B cell (primary cell): ENCODE data around the gene SRPK1. TPM values are rescaled to one million over a fixed set of nuclear protein-coding genes. Genes with fewer than 3 reads are reported as not detected.

Experiments
- ATAC-seq: fragments of 200-7000 bp; cut with Tn5 transposase; one replicate; pipeline ENCODE4 v1.10.0; 2021; ENCODE audit warnings: low read depth, mild to moderate bottlenecking, moderate number of reproducible peaks, moderate library complexity
- CTCF ChIA-PET: fragments of 350-600 bp; sonication (Branson Sonifier 250); formaldehyde crosslinking; loops from one replicate; lab custom pipeline; 2021; ENCODE audit warnings: antibody characterized with exemption, inconsistent platforms; lab: Charles Lee
- POLR2A ChIA-PET: fragments of 350-600 bp; sonication (Branson Sonifier 250); formaldehyde crosslinking; loops from one replicate; lab custom pipeline; 2021; ENCODE audit warnings: antibody characterized with exemption; lab: Charles Lee
- DNase-seq: peaks from one replicate; pipeline ENCODE4 v3.0.0; 2013
- H2AFZ ChIP-seq: 2 replicates; pipeline ENCODE4 v1.6.1; 2012; ENCODE audit warnings: mild to moderate bottlenecking, low read depth, low read length; ENCODE audit not compliant: insufficient read depth, poor library complexity, severe bottlenecking
- H3K27ac ChIP-seq, 2 donors: 1 replicate in 1 of 2; 2 replicates in 1 of 2; pipeline ENCODE4 v1.5.1; 2012 to 2013; ENCODE audit warnings: low read length in 2 of 2, mild to moderate bottlenecking in 2 of 2, moderate library complexity in 1 of 2
- H3K27me3 ChIP-seq, 4 experiments: fragments of 200-600 bp in 1 of 4; sonication (generic) in 1 of 4; replicated peaks in 1 of 4; 1 replicate in 2 of 4; 2 replicates in 2 of 4; pipeline versions ENCODE4 v1.6.1 to v1.7.0; 2013 to 2016; ENCODE audit warnings: low read length in 3 of 4, mild to moderate bottlenecking in 2 of 4, mixed read lengths in 1 of 4, moderate library complexity in 1 of 4; ENCODE audit not compliant: insufficient read depth in 4 of 4, control insufficient read depth in 3 of 4; ENCODE audit errors: control extremely low read depth in 1 of 4
- H3K36me3 ChIP-seq, 2 experiments: replicated peaks in 1 of 2; 1 replicate in 1 of 2; 2 replicates in 1 of 2; pipeline versions ENCODE4 v1.6.1 to v1.7.1; 2013; ENCODE audit warnings: low read length in 1 of 2; ENCODE audit not compliant: insufficient read depth in 2 of 2, control insufficient read depth in 1 of 2; ENCODE audit errors: control extremely low read depth in 1 of 2, extremely low read depth in 1 of 2
- H3K4me1 ChIP-seq, 2 donors: fragments of 200-600 bp in 1 of 2; sonication (generic) in 1 of 2; 1 replicate in 1 of 2; 2 replicates in 1 of 2; pipeline versions ENCODE4 v1.5.1 to v1.6.1; 2013 to 2017; ENCODE audit warnings: low read length in 2 of 2; ENCODE audit not compliant: control insufficient read depth in 2 of 2, insufficient read depth in 2 of 2
- H3K4me2 ChIP-seq: replicated peaks from 2 replicates; pipeline ENCODE3; 2012; ENCODE audit warnings: mild to moderate bottlenecking, low read depth, low read length; ENCODE audit not compliant: poor library complexity, severe bottlenecking
- H3K4me3 ChIP-seq, 5 experiments: fragments of 200-600 bp in 1 of 5; sonication (generic) in 1 of 5; 1 replicate in 3 of 5; 2 replicates in 2 of 5; pipeline versions ENCODE4 v1.5.1 to v1.7.0; 2011 to 2016; ENCODE audit warnings: low read length in 4 of 5, mild to moderate bottlenecking in 4 of 5, low read depth in 2 of 5, control low read depth in 1 of 5, moderate library complexity in 1 of 5; ENCODE audit not compliant: insufficient read depth in 1 of 5; ENCODE audit errors: control extremely low read depth in 1 of 5, extremely low read depth in 1 of 5
- H3K79me2 ChIP-seq: fragments of 200-600 bp; sonication (generic); one replicate; pipeline ENCODE4 v1.6.0; 2016; ENCODE audit warnings: low read length; ENCODE audit not compliant: control insufficient read depth, insufficient read depth
- H3K9ac ChIP-seq: fragments of 200-600 bp; sonication (generic); 2 replicates; pipeline ENCODE4 v1.6.1; 2017; ENCODE audit warnings: mild to moderate bottlenecking, low read length, moderate library complexity
- H3K9me3 ChIP-seq, 3 donors: one replicate each; pipeline versions ENCODE4 v1.6.1 to v1.7.1; 2013; ENCODE audit warnings: low read length in 2 of 3; ENCODE audit not compliant: control insufficient read depth in 2 of 3, insufficient read depth in 1 of 3; ENCODE audit errors: control extremely low read depth in 1 of 3
- H4K20me1 ChIP-seq: 2 replicates; pipeline ENCODE4 v1.6.0; 2012; ENCODE audit warnings: mild to moderate bottlenecking, low read length; ENCODE audit not compliant: insufficient read depth, control insufficient read depth, poor library complexity, severe bottlenecking
- H3K27ac Mint-ChIP-seq: one replicate; pipeline ENCODE4 v1.8.0; 2021; ENCODE audit warnings: mixed read lengths
- H3K27me3 Mint-ChIP-seq: one replicate; pipeline ENCODE4 v1.8.0; 2021; ENCODE audit warnings: mixed read lengths
- H3K4me1 Mint-ChIP-seq: one replicate; pipeline ENCODE4 v1.8.0; 2021; ENCODE audit warnings: mixed read lengths
- H3K4me3 Mint-ChIP-seq: one replicate; pipeline ENCODE4 v1.8.0; 2021; ENCODE audit warnings: mixed read lengths
- H3K9me3 Mint-ChIP-seq: one replicate; pipeline ENCODE4 v1.8.0; 2022; ENCODE audit warnings: mixed read lengths; ENCODE audit not compliant: insufficient read depth
- EZH2 ChIP-seq: IDR thresholded peaks from 2 replicates; pipeline ENCODE4 v1.6.1; 2012; ENCODE audit warnings: borderline replicate concordance, low read depth, mild to moderate bottlenecking, moderate library complexity, low read length; ENCODE audit not compliant: insufficient read depth, poor library complexity, severe bottlenecking
- WGBS: methylation state at CpG from one replicate; pipeline ENCODE4 v1.1.5; 2013; ENCODE audit warnings: missing lambda C conversion rate; ENCODE audit not compliant: insufficient coverage; 5-methylcytosine and 5-hydroxymethylcytosine counted together
- intact Hi-C: fragments of 100-400 bp; cut with micrococcal nuclease; formaldehyde crosslinking; loops from one replicate; pipeline ENCODE4 v1.10.0; 2022
- polyA plus RNA-seq: library from polyadenylated mRNA; depleted of rRNA; stranded (reverse); fragments of >200 nt; gene quantifications from 2 replicates; pipeline ENCODE4 v1.2.3, GENCODE V29; 2012
- total RNA-seq, 2 donors: library from RNA; stranded (reverse); fragments of 120-200 nt in 1 of 2; gene quantifications; 1 replicate in 1 of 2; 2 replicates in 1 of 2; pipeline versions ENCODE4 v1.2.3 to v1.2.4, GENCODE V29; 2013 to 2022
- TF ChIP-seq, protein P1 (sequence below): fragments of 200-600 bp; IDR thresholded peaks from one replicate; pipeline ENCODE4 v1.8.0; 2022; ENCODE audit warnings: antibody characterized with exemption, mild to moderate bottlenecking

SRPK1 gene
- total and polyA plus RNA-seq, 2 donors (not counting 1 experiment from before 2014, with no cell fraction given): 9.7 to 53.3 TPM

DNA sequence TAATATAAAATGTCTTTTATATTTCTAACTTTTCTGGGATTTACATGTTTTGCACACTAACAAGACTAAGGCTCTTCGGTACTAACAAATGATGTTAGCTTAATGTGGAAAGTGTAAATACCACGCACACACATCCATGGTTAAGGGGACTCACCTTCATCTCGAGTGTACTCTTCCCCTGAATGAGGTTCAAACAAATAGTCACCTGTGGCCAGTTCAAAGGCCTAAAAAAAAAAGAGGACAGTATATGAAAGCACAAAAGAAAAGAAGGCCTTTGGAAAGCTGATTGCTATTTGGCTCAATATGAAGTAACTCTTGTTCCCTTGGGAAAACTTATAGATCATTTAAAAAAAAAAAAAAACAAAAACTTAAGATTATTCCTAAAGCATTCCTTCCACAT, 78.5 kb downstream of the SRPK1 start:
- DNase-seq: no peak
- intact Hi-C loops: no loop called here
- Histone ChIP-seq H3K79me2 (no peaks in the 10 kb centered on the region), H3K9ac (no peak overlapping the region), H4K20me1 (no peaks in the 10 kb centered on the region), H3K36me3 (peaks cover 7 to 27% of the 10 kb centered on the region in 2 experiments), H3K27me3 (no peaks in the 10 kb centered on the region), H3K4me3 (no peak overlapping the region), H3K27ac (no peak overlapping the region), H3K4me2 (no peak overlapping the region), H2AFZ (no peak overlapping the region), H3K9me3 (no peaks in the 10 kb centered on the region), H3K4me1 (no peaks in the 10 kb centered on the region)
- Mint-ChIP-seq H3K4me3 (no peak overlapping the region), H3K9me3 (no peaks in the 10 kb centered on the region), H3K27me3 (no peaks in the 10 kb centered on the region), H3K4me1 (no peaks in the 10 kb centered on the region), H3K27ac (no peak overlapping the region)
- WGBS: no CpG with 5 or more reads among the region's 3 CpGs
- CTCF ChIA-PET: no interaction called here
- ATAC-seq: no peak
- POLR2A ChIA-PET: no interaction called here
- TF ChIP-seq, protein P1, sequence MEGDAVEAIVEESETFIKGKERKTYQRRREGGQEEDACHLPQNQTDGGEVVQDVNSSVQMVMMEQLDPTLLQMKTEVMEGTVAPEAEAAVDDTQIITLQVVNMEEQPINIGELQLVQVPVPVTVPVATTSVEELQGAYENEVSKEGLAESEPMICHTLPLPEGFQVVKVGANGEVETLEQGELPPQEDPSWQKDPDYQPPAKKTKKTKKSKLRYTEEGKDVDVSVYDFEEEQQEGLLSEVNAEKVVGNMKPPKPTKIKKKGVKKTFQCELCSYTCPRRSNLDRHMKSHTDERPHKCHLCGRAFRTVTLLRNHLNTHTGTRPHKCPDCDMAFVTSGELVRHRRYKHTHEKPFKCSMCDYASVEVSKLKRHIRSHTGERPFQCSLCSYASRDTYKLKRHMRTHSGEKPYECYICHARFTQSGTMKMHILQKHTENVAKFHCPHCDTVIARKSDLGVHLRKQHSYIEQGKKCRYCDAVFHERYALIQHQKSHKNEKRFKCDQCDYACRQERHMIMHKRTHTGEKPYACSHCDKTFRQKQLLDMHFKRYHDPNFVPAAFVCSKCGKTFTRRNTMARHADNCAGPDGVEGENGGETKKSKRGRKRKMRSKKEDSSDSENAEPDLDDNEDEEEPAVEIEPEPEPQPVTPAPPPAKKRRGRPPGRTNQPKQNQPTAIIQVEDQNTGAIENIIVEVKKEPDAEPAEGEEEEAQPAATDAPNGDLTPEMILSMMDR: no peak
- TF ChIP-seq EZH2: no peak

- POLR2A ChIA-PET: no interaction called here
- Histone ChIP-seq H3K4me3 (no peak overlapping the region), H3K27me3 (no peaks in the 10 kb centered on the region), H3K36me3 (peaks cover 11 to 30% of the 10 kb centered on the region in 2 experiments), H3K9ac (no peak overlapping the region), H3K4me1 (no peaks in the 10 kb centered on the region), H3K79me2 (no peaks in the 10 kb centered on the region), H2AFZ (no peak overlapping the region), H3K27ac (no peak overlapping the region), H3K9me3 (no peaks in the 10 kb centered on the region), H4K20me1 (no peaks in the 10 kb centered on the region), H3K4me2 (no peak overlapping the region)
- H3K27ac Mint-ChIP-seq: no peak overlapping the region
- H3K27me3 Mint-ChIP-seq: no peaks in the 10 kb centered on the region
- H3K4me1 Mint-ChIP-seq: no peaks in the 10 kb centered on the region
- WGBS: 100% methylated on average over 1 of the region's 1 CpG
- intact Hi-C loops: no loop called here
- CTCF ChIA-PET: interaction anchor here (0.6 to 1.1 kb wide), 2 partner anchors 13 to 102 kb away, joined by 3 to 4 read pairs; no protein-coding TSS in a partner anchor
- H3K9me3 Mint-ChIP-seq: no peaks in the 10 kb centered on the region
- DNase-seq: no peak
- TF ChIP-seq, protein P1: no peak
- TF ChIP-seq EZH2: no peak
- H3K4me3 Mint-ChIP-seq: no peak overlapping the region
- no peak for ATAC-seq
Measured at GRCh38 chr6:35839019-35839418, 81.9 kb downstream of the SRPK1 start.
